Activated CD4-positive, alpha-beta memory T cell treated with anti-CD3 and anti-CD28 coated beads for 36 hours (primary cell): ENCODE results near the gene CYP27B1. TPM values are rescaled to one million over a fixed set of nuclear protein-coding genes. Genes with fewer than 3 reads are reported as not detected.

ENCODE experiments used
- CTCF ChIA-PET: fragments of 350-600 bp; sonication (Branson Sonifier 250); formaldehyde crosslinking; loops from one replicate; lab custom pipeline; 2021; ENCODE audit warnings: antibody characterized with exemption, inconsistent platforms; lab: Charles Lee
- POLR2A ChIA-PET: fragments of 350-600 bp; sonication (Branson Sonifier 250); formaldehyde crosslinking; loops from one replicate; lab custom pipeline; 2021; ENCODE audit warnings: antibody characterized with exemption; lab: Charles Lee
- DNase-seq: peaks from one replicate; pipeline ENCODE4 v3.0.0-alpha.2; 2020
- H3K27ac Mint-ChIP-seq: one replicate; pipeline ENCODE4 v1.8.0; 2021; ENCODE audit warnings: mixed read lengths
- H3K27me3 Mint-ChIP-seq: one replicate; pipeline ENCODE4 v1.8.0; 2021; ENCODE audit warnings: mixed read lengths
- H3K36me3 Mint-ChIP-seq: one replicate; pipeline ENCODE4 v1.8.0; 2021; ENCODE audit warnings: mixed read lengths
- H3K4me1 Mint-ChIP-seq: one replicate; pipeline ENCODE4 v1.8.0; 2021; ENCODE audit warnings: low read depth, mixed read lengths
- H3K4me3 Mint-ChIP-seq: one replicate; pipeline ENCODE4 v1.8.0; 2021; ENCODE audit warnings: mild to moderate bottlenecking, mixed read lengths
- H3K9me3 Mint-ChIP-seq: one replicate; pipeline ENCODE4 v1.8.0; 2021; ENCODE audit warnings: mixed read lengths
- intact Hi-C: fragments of 100-400 bp; cut with micrococcal nuclease; formaldehyde crosslinking; loops from one replicate; pipeline ENCODE4 v1.15.1; 2023
- total RNA-seq, 2 experiments: library from RNA; stranded (reverse); gene quantifications; one replicate each; pipeline ENCODE4 v1.2.3, GENCODE V29; 2021

CYP27B1 gene
- total RNA-seq, 2 experiments from 2014 or later: 7.1 to 8.2 TPM

DNA sequence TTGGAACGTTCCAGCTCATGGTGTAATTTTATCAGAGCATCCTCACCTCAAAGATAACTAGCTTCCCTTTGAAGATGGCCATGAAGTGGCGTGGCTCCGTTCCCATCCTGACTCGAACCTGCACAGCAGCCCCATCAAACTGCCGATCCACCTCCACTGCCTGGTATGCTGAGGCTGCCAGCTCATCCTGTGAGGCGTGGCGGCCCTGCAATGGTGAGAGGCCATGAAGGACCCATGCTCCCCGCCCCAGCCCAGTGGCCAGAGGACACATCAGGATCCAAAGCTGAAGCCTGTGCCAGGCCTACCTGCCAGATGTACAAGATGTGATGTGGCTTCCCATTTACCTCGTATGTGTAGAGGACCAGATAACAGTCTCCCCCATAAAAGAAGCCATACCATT, 40.4 kb upstream of the CYP27B1 start:
- DNase-seq: no peak
- Mint-ChIP-seq H3K36me3 (no peaks in the 10 kb centered on the region), H3K9me3 (no peaks in the 10 kb centered on the region), H3K27ac (no peak overlapping the region), H3K4me1 (no peaks in the 10 kb centered on the region), H3K4me3 (no peak overlapping the region), H3K27me3 (no peaks in the 10 kb centered on the region)
- CTCF ChIA-PET: interaction anchor here (1.0 to 1.7 kb wide), 3 partner anchors 11 to 98 kb away, joined by 3 to 5 read pairs (median 4); partner anchors contain the start of gene AVIL
- intact Hi-C loops: no loop called here
- POLR2A ChIA-PET: no interaction called here

DNA sequence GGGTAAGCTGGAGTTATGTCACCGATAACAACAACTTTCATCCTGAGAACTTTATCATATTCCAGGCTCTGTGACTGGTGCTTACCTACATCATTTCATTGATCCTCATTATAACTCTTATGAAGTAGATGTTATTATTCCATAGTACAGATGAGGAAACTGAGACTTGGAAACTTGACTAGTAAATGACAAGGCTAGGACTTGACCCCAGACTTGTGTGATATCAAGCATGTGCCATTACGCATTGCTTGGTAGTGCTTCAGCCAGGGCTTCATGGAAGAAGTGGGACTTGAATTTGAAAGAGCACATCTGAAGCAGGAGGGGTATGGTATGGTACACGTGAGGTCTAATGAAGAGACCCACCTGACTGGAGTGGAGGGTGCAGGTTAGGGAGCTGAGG, 39.8 kb upstream of the CYP27B1 start:
- H3K9me3 Mint-ChIP-seq: no peaks in the 10 kb centered on the region
- intact Hi-C loops: no loop called here
- H3K27ac Mint-ChIP-seq: no peak overlapping the region
- DNase-seq: no peak
- H3K27me3 Mint-ChIP-seq: no peaks in the 10 kb centered on the region
- no peak overlapping the region for H3K4me3 Mint-ChIP-seq
- no peaks in the 10 kb centered on the region for H3K4me1 Mint-ChIP-seq
- ChIA-PET POLR2A (no interaction called here), CTCF (interaction anchor here (1.0 to 1.7 kb wide), 3 partner anchors 12 to 98 kb away, joined by 3 to 5 read pairs (median 4); partner anchors contain the start of gene AVIL)
- H3K36me3 Mint-ChIP-seq: no peaks in the 10 kb centered on the region

DNA sequence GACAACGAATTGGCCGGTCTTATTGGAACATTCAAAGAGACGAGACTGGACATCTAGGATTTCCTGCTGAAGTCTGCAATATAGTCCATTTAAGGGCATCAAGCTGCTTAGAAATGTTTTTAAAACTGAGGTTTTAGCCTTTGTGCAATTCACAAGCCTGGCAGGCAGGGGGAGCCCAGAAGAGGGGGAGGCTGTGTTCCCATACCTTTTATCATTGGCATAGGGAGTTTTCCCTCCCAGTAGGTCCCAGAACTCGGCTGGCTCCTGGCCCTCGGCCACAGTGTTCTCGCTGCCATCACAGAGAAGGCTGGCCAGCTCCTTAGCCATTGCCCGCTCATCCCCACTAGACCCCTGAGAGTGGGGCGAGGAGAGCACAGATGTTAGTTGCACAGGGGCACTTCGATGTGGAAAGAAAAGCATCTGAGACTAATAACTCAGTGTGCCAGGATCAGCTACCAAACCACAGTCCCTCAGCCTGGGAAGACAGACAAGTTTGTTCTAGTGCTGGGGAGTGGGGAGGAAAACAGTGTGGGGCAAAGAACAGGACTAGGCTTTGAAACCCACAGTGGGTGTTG, 36.5 kb upstream of the CYP27B1 start:
- H3K9me3 Mint-ChIP-seq: no peaks in the 10 kb centered on the region
- no peaks in the 10 kb centered on the region for H3K27me3 Mint-ChIP-seq
- H3K27ac Mint-ChIP-seq: no peak overlapping the region
- DNase-seq: peak; percentile 43
- ChIA-PET POLR2A (no interaction called here), CTCF (interaction anchor here (0.8 to 5.9 kb wide), 26 partner anchors 9 to 108 kb away, joined by 3 to 78 read pairs (median 4); partner anchors contain the start of gene TSFM)
- no peaks in the 10 kb centered on the region for H3K4me1 Mint-ChIP-seq
- H3K36me3 Mint-ChIP-seq: peaks cover 2% of the 10 kb centered on the region
- intact Hi-C loops: loop anchor here (1.0 kb wide), 1 partner anchor 102 kb away; no protein-coding TSS in a partner anchor
- H3K4me3 Mint-ChIP-seq: no peak overlapping the region

DNA sequence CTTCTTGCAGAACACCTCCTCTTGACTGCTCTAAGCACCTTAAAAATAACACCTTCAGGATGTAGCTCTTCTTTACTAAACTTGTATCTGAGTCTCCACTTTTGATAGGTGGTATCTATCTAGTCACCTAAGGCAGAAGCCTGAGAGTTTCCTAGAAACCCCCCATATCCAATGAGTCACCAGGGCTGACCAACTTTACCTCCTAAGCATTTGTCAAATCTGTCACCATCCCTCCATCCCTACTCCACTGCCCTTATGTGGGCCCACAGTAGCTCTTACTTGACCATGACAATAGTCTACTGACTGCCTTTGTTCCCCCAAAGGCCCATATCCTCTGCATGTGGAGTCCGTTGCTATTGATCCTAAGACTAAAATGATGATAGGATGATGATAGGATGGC, 35.7 kb upstream of the CYP27B1 start:
- no peak overlapping the region for H3K27ac Mint-ChIP-seq
- ChIA-PET POLR2A (interaction anchor here (0.7 kb wide), 1 partner anchor 410 kb away, joined by 3 read pairs; no protein-coding TSS in a partner anchor), CTCF (interaction anchor here (0.8 to 5.9 kb wide), 22 partner anchors 8 to 109 kb away, joined by 3 to 78 read pairs (median 4); partner anchors contain the start of gene TSFM)
- intact Hi-C loops: loop anchor here (1.0 kb wide), 1 partner anchor 103 kb away; no protein-coding TSS in a partner anchor
- no peaks in the 10 kb centered on the region for H3K4me1 Mint-ChIP-seq
- peaks cover 2% of the 10 kb centered on the region for H3K36me3 Mint-ChIP-seq
- no peak for DNase-seq
- no peaks in the 10 kb centered on the region for H3K27me3 Mint-ChIP-seq
- H3K4me3 Mint-ChIP-seq: no peak overlapping the region
- H3K9me3 Mint-ChIP-seq: no peaks in the 10 kb centered on the region

DNA sequence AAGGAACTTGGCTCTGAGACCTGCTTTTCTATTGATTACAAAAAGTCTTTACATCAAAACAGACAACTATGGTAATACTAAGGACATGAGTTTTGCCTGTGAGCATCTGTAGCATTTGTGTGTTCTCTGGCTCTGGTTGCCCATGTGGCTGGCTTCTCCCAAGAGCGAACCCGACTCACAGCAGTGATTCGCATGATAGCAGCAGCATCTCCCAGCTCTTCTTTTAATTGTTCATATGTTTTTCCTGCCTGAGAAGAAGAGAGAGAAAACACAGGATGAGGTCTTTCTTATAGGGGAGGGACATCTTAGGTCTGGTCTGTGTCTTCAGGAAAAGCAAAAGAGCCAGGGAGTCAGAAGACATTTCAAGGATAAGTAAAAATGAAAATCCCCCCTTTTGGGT, 34.1 kb upstream of the CYP27B1 start:
- POLR2A ChIA-PET: no interaction called here
- H3K4me3 Mint-ChIP-seq: no peak overlapping the region
- H3K27ac Mint-ChIP-seq: no peak overlapping the region
- DNase-seq: no peak
- H3K9me3 Mint-ChIP-seq: no peaks in the 10 kb centered on the region
- CTCF ChIA-PET: interaction anchor here (5.9 kb wide), 1 partner anchor 102 kb away, joined by 78 read pairs; no protein-coding TSS in a partner anchor
- no peaks in the 10 kb centered on the region for H3K4me1 Mint-ChIP-seq
- intact Hi-C loops: no loop called here
- no peaks in the 10 kb centered on the region for H3K27me3 Mint-ChIP-seq
- peaks cover 14% of the 10 kb centered on the region for H3K36me3 Mint-ChIP-seq

DNA sequence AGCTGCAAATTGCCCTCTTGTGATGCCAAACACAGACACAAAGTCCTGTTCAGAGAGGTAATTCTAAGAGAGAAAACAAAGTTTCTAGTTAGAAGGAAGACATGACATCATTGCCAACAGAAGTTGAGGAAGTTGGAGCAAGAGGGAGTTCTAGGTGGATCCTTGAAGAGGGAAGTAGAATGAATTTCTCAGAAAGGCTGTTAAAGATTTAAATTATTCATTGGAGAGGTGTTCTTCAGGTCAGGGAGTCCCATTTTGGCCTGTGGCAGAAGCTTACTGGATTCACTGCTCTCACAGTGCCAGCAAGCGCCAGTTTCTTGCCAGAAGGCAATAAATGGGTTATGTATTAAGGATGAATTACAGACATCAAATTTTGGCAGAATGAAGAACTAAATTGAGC, 31.1 kb upstream of the CYP27B1 start:
- POLR2A ChIA-PET: no interaction called here
- intact Hi-C loops: no loop called here

DNA sequence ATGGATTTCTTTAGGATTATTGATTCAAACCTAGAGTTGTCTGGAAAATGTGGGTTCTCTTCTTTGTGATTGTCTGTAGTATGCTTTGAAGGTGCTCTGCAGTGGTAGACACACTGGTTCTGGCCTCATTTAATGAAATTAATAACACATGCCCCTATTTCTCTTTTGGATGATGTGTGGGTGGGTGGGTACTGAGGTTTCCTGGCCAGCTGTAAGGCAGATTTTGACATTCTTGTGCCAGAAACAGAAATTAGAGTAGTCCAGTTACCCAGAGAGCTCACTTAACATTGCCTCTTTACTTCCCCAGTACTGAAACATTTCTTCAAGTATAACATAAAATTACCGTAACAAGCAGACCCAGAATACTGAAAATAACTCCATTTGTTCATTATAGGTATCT, 30.1 kb upstream of the CYP27B1 start:
- ChIA-PET POLR2A (no interaction called here), CTCF (interaction anchor here (1.3 to 4.2 kb wide), 2 partner anchors 14 to 108 kb away, joined by 5 to 16 read pairs; partner anchors contain the start of gene TSFM)
- no peak for DNase-seq
- intact Hi-C loops: no loop called here
- Mint-ChIP-seq H3K36me3 (peaks cover 33% of the 10 kb centered on the region), H3K4me1 (peaks cover 16% of the 10 kb centered on the region), H3K27ac (no peak overlapping the region), H3K4me3 (no peak overlapping the region), H3K27me3 (no peaks in the 10 kb centered on the region), H3K9me3 (no peaks in the 10 kb centered on the region)

More for the DNA sequence above, 31.1 kb upstream of the CYP27B1 start:
- Mint-ChIP-seq H3K27me3 (no peaks in the 10 kb centered on the region), H3K4me1 (peaks cover 14% of the 10 kb centered on the region), H3K27ac (no peak overlapping the region), H3K36me3 (peaks cover 28% of the 10 kb centered on the region), H3K4me3 (no peak overlapping the region), H3K9me3 (no peaks in the 10 kb centered on the region)
- DNase-seq: no peak
- CTCF ChIA-PET: interaction anchor here (0.9 to 1.1 kb wide), 3 partner anchors 15 to 107 kb away, joined by 3 read pairs; partner anchors contain the start of gene AVIL

DNA sequence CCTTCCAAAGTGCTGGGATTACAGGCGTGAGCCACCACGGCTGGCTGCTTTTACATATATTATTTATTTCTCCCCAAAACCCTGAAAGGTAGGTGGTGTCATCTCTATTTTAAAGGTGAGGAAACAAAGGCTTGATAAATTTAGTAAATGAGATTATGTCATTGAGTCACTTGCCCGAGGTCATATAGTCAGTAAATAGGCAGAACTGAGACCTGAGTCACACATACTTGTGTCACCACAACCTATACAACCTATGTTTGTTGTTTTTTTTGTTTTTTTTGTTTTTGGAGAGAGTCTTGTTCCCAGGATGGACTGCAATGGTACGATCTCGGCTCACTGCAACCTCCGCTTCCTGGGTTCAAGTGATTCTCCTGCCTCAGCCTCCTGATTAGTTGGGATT, 28.5 kb upstream of the CYP27B1 start:
- Mint-ChIP-seq H3K36me3 (peaks cover 34% of the 10 kb centered on the region), H3K9me3 (no peaks in the 10 kb centered on the region), H3K4me1 (peaks cover 16% of the 10 kb centered on the region), H3K27me3 (no peaks in the 10 kb centered on the region), H3K27ac (peak overlapping the region; percentile 28), H3K4me3 (no peak overlapping the region)
- POLR2A ChIA-PET: no interaction called here
- CTCF ChIA-PET: interaction anchor here (1.9 to 4.2 kb wide), 2 partner anchors 8 to 12 kb away, joined by 7 to 16 read pairs; partner anchors contain the start of gene TSFM
- intact Hi-C loops: no loop called here
- no peak for DNase-seq

DNA sequence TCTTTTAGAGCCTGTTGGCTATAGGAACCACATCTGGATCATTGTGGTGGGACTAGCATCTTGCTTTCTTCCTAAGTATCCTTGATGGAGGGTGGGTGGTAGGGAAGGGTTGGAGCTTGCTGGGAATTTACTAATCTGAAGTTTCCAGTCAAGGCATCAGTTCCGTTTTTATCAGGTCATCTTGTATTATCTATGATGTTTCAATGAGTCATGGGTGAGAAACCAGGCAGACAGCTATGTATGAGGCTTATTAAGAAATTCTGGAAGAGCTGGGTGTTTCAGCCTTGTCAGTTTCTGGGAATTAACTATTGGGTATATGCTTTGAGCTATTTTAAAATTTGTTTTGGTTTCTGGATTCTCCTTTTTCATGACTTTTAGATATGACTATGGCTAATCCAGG, 27.0 kb upstream of the CYP27B1 start:
- no peaks in the 10 kb centered on the region for H3K27me3 Mint-ChIP-seq
- H3K36me3 Mint-ChIP-seq: peaks cover 34% of the 10 kb centered on the region
- ChIA-PET CTCF (interaction anchor here (0.9 to 4.2 kb wide), 5 partner anchors 10 to 111 kb away, joined by 3 to 16 read pairs (median 5); partner anchors contain the start of gene TSFM), POLR2A (no interaction called here)
- H3K4me3 Mint-ChIP-seq: no peak overlapping the region
- H3K4me1 Mint-ChIP-seq: peaks cover 16% of the 10 kb centered on the region
- intact Hi-C loops: no loop called here
- H3K27ac Mint-ChIP-seq: peak overlapping the region; percentile 69
- H3K9me3 Mint-ChIP-seq: no peaks in the 10 kb centered on the region
- no peak for DNase-seq

DNA sequence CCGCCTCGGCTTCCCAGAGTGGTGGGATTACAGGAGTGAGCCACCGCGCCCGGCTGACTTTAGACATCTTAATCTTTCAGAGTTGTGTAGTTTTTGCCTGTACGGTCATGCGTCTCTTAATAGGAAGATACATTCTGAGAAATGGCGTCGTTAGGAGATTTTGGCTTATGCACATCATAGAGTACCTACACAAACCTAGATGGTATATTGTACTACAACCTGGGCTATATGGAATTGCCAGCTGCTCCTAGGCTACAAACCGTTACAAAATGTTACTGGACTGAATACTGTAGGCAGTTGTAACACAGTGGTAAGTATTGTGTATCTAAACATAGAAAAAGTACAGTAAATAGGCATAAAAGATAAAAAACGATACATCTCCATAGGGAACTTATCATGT, 17.0 kb upstream of the CYP27B1 start:
- H3K9me3 Mint-ChIP-seq: no peaks in the 10 kb centered on the region
- ChIA-PET CTCF (interaction anchor here (1.3 to 3.8 kb wide), 10 partner anchors 11 to 123 kb away, joined by 4 to 17 read pairs (median 8); partner anchors contain the start of genes CYP27B1 and MARCHF9), POLR2A (interaction anchor here (0.7 to 1.6 kb wide), 2 partner anchors 36 to 62 kb away, joined by 3 to 5 read pairs; partner anchors contain the start of gene CTDSP2)
- no peaks in the 10 kb centered on the region for H3K27me3 Mint-ChIP-seq
- peaks cover 26% of the 10 kb centered on the region for H3K36me3 Mint-ChIP-seq
- peak overlapping the region; percentile 52 for H3K4me3 Mint-ChIP-seq
- intact Hi-C loops: loop anchor here (2.0 kb wide), 2 partner anchors 63 to 115 kb away; partner anchors contain the start of gene CTDSP2
- peak overlapping the region; percentile 19 for H3K27ac Mint-ChIP-seq
- H3K4me1 Mint-ChIP-seq: peaks cover 33% of the 10 kb centered on the region
- DNase-seq: no peak

DNA sequence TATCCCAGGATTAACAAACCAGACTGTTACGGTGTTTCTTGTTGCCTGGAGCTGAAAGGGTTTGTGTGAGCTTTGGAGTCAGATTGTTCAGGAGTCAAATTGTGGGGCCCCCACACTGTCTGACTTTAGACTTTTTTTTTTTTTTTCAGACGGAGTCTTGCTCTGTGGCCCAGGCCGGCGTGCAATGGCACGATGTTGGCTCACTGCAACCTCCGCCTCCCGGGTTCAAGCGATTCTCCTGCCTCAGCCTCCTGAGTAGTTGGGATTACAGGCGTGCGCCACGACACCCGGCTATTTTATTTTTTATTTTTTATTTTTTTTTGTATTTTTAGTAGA, 16.6 kb upstream of the CYP27B1 start:
- Mint-ChIP-seq H3K27me3 (no peaks in the 10 kb centered on the region), H3K36me3 (peaks cover 23% of the 10 kb centered on the region), H3K9me3 (no peaks in the 10 kb centered on the region), H3K4me3 (peak overlapping the region; percentile 100), H3K4me1 (peaks cover 36% of the 10 kb centered on the region), H3K27ac (peak overlapping the region; percentile 93)
- CTCF ChIA-PET: interaction anchor here (0.7 to 2.8 kb wide), 20 partner anchors 9 to 126 kb away, joined by 3 to 25 read pairs (median 6); partner anchors contain the start of genes CYP27B1, EEF1AKMT3, METTL1 and OS9
- intact Hi-C loops: loop anchor here (2.0 kb wide), 2 partner anchors 63 to 115 kb away; partner anchors contain the start of gene CTDSP2
- POLR2A ChIA-PET: interaction anchor here (0.8 to 2.9 kb wide), 6 partner anchors 11 to 112 kb away, joined by 3 to 10 read pairs (median 4); partner anchors contain the start of genes CTDSP2, EEF1AKMT3 and METTL1
- DNase-seq: no peak
